Caco-2 (cell line): Measurements from ENCODE around the gene HGD. TPM values are rescaled to one million over a fixed set of nuclear protein-coding genes. Genes with fewer than 3 reads are reported as not detected.

ENCODE experiments used
- BruUV-seq: library from RNA; stranded (reverse); fragments of 400-500 nt; replicated peaks from 2 replicates; lab custom pipeline; 2021; lab: Mats Ljungman, UMichigan
- CTCF ChIA-PET: fragments of 300-600 bp; sonication (Branson Sonifier 250); formaldehyde crosslinking; loops from one replicate; lab custom pipeline; 2022; ENCODE audit warnings: antibody characterized with exemption; lab: Charles Lee
- POLR2A ChIA-PET: fragments of 300-600 bp; sonication (Branson Sonifier 250); formaldehyde crosslinking; loops from one replicate; lab custom pipeline; 2022; ENCODE audit warnings: antibody characterized with exemption; lab: Charles Lee
- DNase-seq, 2 experiments: peaks; one replicate each; pipeline versions ENCODE4 v3.0.0 to v3.0.0-alpha.2; 2020 to 2022
- H3K27me3 ChIP-seq: replicated peaks from 2 replicates; pipeline ENCODE4 v1.6.0; 2011; ENCODE audit warnings: low read length; ENCODE audit not compliant: control insufficient read depth, insufficient read depth
- H3K36me3 ChIP-seq: 2 replicates; pipeline ENCODE4 v1.5.1; 2011; ENCODE audit warnings: low read length; ENCODE audit not compliant: control insufficient read depth, insufficient read depth
- H3K4me1 ChIP-seq: fragments of 250-450 bp; sonication (Bioruptor Pico); 2 replicates; pipeline ENCODE4 v1.5.1; 2020; ENCODE audit warnings: mild to moderate bottlenecking
- H3K4me3 ChIP-seq: 2 replicates; pipeline ENCODE4 v1.5.1; 2011; ENCODE audit warnings: low read depth, mild to moderate bottlenecking, control low read depth, low read length
- H3K9me3 ChIP-seq: fragments of 250-450 bp; sonication (Bioruptor Pico); 2 replicates; pipeline ENCODE4 v1.5.1; 2020; ENCODE audit warnings: mild to moderate bottlenecking, moderate library complexity
- H3K27ac Mint-ChIP-seq: one replicate; pipeline ENCODE4 v1.8.0; 2022; ENCODE audit warnings: mixed read lengths; ENCODE audit not compliant: unreplicated experiment
- H3K27me3 Mint-ChIP-seq: one replicate; pipeline ENCODE4 v1.8.0; 2022; ENCODE audit warnings: mixed read lengths; ENCODE audit not compliant: insufficient read depth, unreplicated experiment
- H3K36me3 Mint-ChIP-seq: one replicate; pipeline ENCODE4 v1.8.0; 2022; ENCODE audit warnings: mild to moderate bottlenecking, mixed read lengths; ENCODE audit not compliant: insufficient read depth, unreplicated experiment
- H3K4me1 Mint-ChIP-seq: one replicate; pipeline ENCODE4 v1.8.0; 2022; ENCODE audit warnings: low read depth, mixed read lengths; ENCODE audit not compliant: unreplicated experiment
- H3K4me3 Mint-ChIP-seq: one replicate; pipeline ENCODE4 v1.8.0; 2022; ENCODE audit warnings: mild to moderate bottlenecking, moderate library complexity, mixed read lengths; ENCODE audit not compliant: unreplicated experiment
- H3K9me3 Mint-ChIP-seq: one replicate; pipeline ENCODE4 v1.8.0; 2022; ENCODE audit warnings: mixed read lengths; ENCODE audit not compliant: unreplicated experiment
- CTCF ChIP-seq, 2 experiments: fragments of 200-600 bp in 1 of 2; IDR thresholded peaks; 1 replicate in 1 of 2; 2 replicates in 1 of 2; pipeline versions ENCODE4 v1.5.1 to v1.8.0; 2011 to 2022; ENCODE audit warnings: antibody characterized with exemption in 1 of 2, control low read depth in 1 of 2, inconsistent platforms in 1 of 2, low read depth in 1 of 2, low read length in 1 of 2, mild to moderate bottlenecking in 1 of 2, moderate library complexity in 1 of 2; ENCODE audit not compliant: insufficient read depth in 1 of 2, severe bottlenecking in 1 of 2, unreplicated experiment in 1 of 2
- intact Hi-C: fragments of 100-400 bp; cut with micrococcal nuclease; formaldehyde crosslinking; loops from one replicate; pipeline ENCODE4 v1.10.0; 2022; ENCODE audit not compliant: unreplicated experiment
- total RNA-seq: library from RNA; stranded (reverse); gene quantifications from 2 replicates; pipeline ENCODE4 v1.2.3, GENCODE V29; 2022

HGD gene
- total RNA-seq, 1 experiment from 2014 or later, result 102 TPM

- no TSS peak for BruUV-seq
- no peaks in the 10 kb centered on the region for H3K27me3 Mint-ChIP-seq
- Histone ChIP-seq H3K27me3 (no peaks in the 10 kb centered on the region), H3K4me3 (no peak overlapping the region), H3K36me3 (no peaks in the 10 kb centered on the region), H3K9me3 (no peaks in the 10 kb centered on the region), H3K4me1 (no peaks in the 10 kb centered on the region)
- TF ChIP-seq CTCF (IDR thresholded peaks at IDR 0.05; ENCODE audit: insufficient read depth in 1 of 2, low read depth in 1 of 2, low read length in 1 of 2, severe bottlenecking in 1 of 2, unreplicated experiment in 1 of 2), result no peak
- no peaks in the 10 kb centered on the region for H3K9me3 Mint-ChIP-seq
- intact Hi-C loops, result no loop called here
- CTCF ChIA-PET, result no interaction called here
- H3K4me1 Mint-ChIP-seq, result no peaks in the 10 kb centered on the region
- no peak for DNase-seq
- no peak overlapping the region for H3K4me3 Mint-ChIP-seq
- H3K27ac Mint-ChIP-seq, result no peak overlapping the region
- POLR2A ChIA-PET, result interaction anchor here (0.6 kb wide), 1 partner anchor 63 kb away, joined by 3 read pairs; no protein-coding TSS in a partner anchor
- no peaks in the 10 kb centered on the region for H3K36me3 Mint-ChIP-seq
Observed at GRCh38 chr3:120614765-120615164, 67.3 kb downstream of the HGD start.

- intact Hi-C loops, result no loop called here
- no peak overlapping the region for H3K4me3 ChIP-seq
- ChIA-PET POLR2A (no interaction called here), CTCF (no interaction called here)
- no peak overlapping the region for H3K4me3 Mint-ChIP-seq
- DNase-seq, result no peak
- H3K36me3 ChIP-seq, result no peaks in the 10 kb centered on the region
- no peaks in the 10 kb centered on the region for H3K9me3 Mint-ChIP-seq
- H3K9me3 ChIP-seq, result no peaks in the 10 kb centered on the region
- no peaks in the 10 kb centered on the region for H3K4me1 Mint-ChIP-seq
- H3K36me3 Mint-ChIP-seq, result no peaks in the 10 kb centered on the region
- no peaks in the 10 kb centered on the region for H3K27me3 Mint-ChIP-seq
- no peaks in the 10 kb centered on the region for H3K27me3 ChIP-seq
- no TSS peak for BruUV-seq
- no peak overlapping the region for H3K27ac Mint-ChIP-seq
- no peak for TF ChIP-seq CTCF (IDR thresholded peaks at IDR 0.05; ENCODE audit: insufficient read depth in 1 of 2, low read depth in 1 of 2, low read length in 1 of 2, severe bottlenecking in 1 of 2, unreplicated experiment in 1 of 2)
- no peaks in the 10 kb centered on the region for H3K4me1 ChIP-seq
Observed at GRCh38 chr3:120608506-120608905, 73.5 kb downstream of the HGD start.

- no peak for TF ChIP-seq CTCF (IDR thresholded peaks at IDR 0.05; ENCODE audit: insufficient read depth in 1 of 2, low read depth in 1 of 2, low read length in 1 of 2, severe bottlenecking in 1 of 2, unreplicated experiment in 1 of 2)
- Mint-ChIP-seq H3K36me3 (peaks cover 12% of the 10 kb centered on the region), H3K9me3 (no peaks in the 10 kb centered on the region), H3K4me1 (no peaks in the 10 kb centered on the region), H3K4me3 (no peak overlapping the region), H3K27me3 (no peaks in the 10 kb centered on the region), H3K27ac (no peak overlapping the region)
- ChIA-PET CTCF (interaction anchor here (1.0 kb wide), 1 partner anchor 9 kb away, joined by 3 read pairs; the partner anchor contains the start of gene NDUFB4), POLR2A (interaction anchor here (1.7 kb wide), 1 partner anchor 9 kb away, joined by 6 read pairs; the partner anchor contains the start of gene NDUFB4)
- no peaks in the 10 kb centered on the region for H3K27me3 ChIP-seq
- intact Hi-C loops, result no loop called here
- no peak for DNase-seq
- H3K4me3 ChIP-seq, result no peak overlapping the region
- no peaks in the 10 kb centered on the region for H3K9me3 ChIP-seq
- no peaks in the 10 kb centered on the region for H3K36me3 ChIP-seq
- no TSS peak for BruUV-seq
- no peaks in the 10 kb centered on the region for H3K4me1 ChIP-seq
Observed at GRCh38 chr3:120604784-120605183, 77.3 kb downstream of the HGD start.
